Measurements from ENCODE around the gene CAMK2B. TPM values are rescaled to one million over a fixed set of nuclear protein-coding genes. Genes with fewer than 3 reads are reported as not detected.

Gene CAMK2B
- total RNA-seq, 1 experiment from 2014 or later, result 0.34 TPM

DNA sequence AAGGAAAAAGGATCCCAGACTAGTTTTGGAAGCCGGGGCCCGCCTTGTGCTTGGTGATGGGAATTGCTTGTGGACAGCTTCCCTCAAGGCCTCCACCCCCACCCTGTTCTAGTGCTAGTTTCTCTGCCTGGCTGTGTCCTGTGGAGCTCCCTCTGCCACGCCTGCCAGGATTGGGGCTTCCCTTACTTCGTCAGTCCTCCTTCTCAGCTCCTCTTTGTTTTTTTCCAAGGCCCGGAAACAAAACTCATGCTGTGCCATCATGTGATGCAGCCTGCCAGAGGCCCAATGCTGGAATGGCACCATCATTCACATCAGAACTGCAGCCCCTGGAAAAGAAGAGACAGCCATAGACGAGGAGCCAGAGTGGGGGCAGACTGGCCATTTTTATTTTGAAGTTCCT, 113.4 kb downstream of the CAMK2B start:
- no peak for ATAC-seq
- Histone ChIP-seq H3K79me2 (ENCODE audit: insufficient read depth, low read length) (no peaks in the 10 kb centered on the region; the same call in 1 of the 2 replicates), H3K4me1 (ENCODE audit: control insufficient read depth in 1 of 2, insufficient read depth in 2 of 2, low read length in 2 of 2) (no peaks in the 10 kb centered on the region), H3K36me3 (ENCODE audit: control insufficient read depth in 1 of 2, insufficient read depth in 2 of 2, low read length in 2 of 2) (peaks cover 40 to 41% of the 10 kb centered on the region in 2 experiments), H3K27me3 (ENCODE audit: insufficient read depth, low read length) (no peaks in the 10 kb centered on the region), H4K20me1 (ENCODE audit: insufficient read depth) (no peaks in the 10 kb centered on the region), H3K4me2 (ENCODE audit: low read length) (no peak overlapping the region), H3K9ac (ENCODE audit: low read length) (no peak overlapping the region), H2AFZ (ENCODE audit: low read depth, low read length, poor library complexity, severe bottlenecking) (no peak overlapping the region), H3K9me2 (ENCODE audit: insufficient read depth) (no peaks in the 10 kb centered on the region), H3K4me3 (replicated peaks in 1 of 2; ENCODE audit: low read depth in 1 of 2, low read length in 2 of 2) (no peak overlapping the region), H3K9me3 (ENCODE audit: control insufficient read depth in 1 of 2, insufficient read depth in 1 of 2, low read depth in 1 of 2, low read length in 2 of 2) (no peaks in the 10 kb centered on the region), H3K27ac (ENCODE audit: low read depth, low read length) (no peak overlapping the region)
- RAD21 ChIA-PET (ENCODE audit: low non-redundant PET in 1 of 2, low total read pairs in 2 of 2, uncharacterized antibody in 2 of 2, unreplicated experiment in 2 of 2), result no interaction called here
- BruUV-seq (replicated peaks), result no TSS peak
- POLR2A ChIA-PET, result no interaction called here
- CTCF ChIA-PET, result no interaction called here
- intact Hi-C loops (cut with micrococcal nuclease), result no loop called here
- DNase-seq (ENCODE audit: low read depth, low spot score), result no peak
- TF ChIP-seq CEBPB (IDR thresholded peaks at IDR 0.05; ENCODE audit: low read depth), result no peak
- no peak for TF ChIP-seq TCF7L2 (IDR thresholded peaks at IDR 0.05; ENCODE audit: borderline replicate concordance, extremely low read depth, insufficient read depth, insufficient read length)
- TF ChIP-seq, protein P1, sequence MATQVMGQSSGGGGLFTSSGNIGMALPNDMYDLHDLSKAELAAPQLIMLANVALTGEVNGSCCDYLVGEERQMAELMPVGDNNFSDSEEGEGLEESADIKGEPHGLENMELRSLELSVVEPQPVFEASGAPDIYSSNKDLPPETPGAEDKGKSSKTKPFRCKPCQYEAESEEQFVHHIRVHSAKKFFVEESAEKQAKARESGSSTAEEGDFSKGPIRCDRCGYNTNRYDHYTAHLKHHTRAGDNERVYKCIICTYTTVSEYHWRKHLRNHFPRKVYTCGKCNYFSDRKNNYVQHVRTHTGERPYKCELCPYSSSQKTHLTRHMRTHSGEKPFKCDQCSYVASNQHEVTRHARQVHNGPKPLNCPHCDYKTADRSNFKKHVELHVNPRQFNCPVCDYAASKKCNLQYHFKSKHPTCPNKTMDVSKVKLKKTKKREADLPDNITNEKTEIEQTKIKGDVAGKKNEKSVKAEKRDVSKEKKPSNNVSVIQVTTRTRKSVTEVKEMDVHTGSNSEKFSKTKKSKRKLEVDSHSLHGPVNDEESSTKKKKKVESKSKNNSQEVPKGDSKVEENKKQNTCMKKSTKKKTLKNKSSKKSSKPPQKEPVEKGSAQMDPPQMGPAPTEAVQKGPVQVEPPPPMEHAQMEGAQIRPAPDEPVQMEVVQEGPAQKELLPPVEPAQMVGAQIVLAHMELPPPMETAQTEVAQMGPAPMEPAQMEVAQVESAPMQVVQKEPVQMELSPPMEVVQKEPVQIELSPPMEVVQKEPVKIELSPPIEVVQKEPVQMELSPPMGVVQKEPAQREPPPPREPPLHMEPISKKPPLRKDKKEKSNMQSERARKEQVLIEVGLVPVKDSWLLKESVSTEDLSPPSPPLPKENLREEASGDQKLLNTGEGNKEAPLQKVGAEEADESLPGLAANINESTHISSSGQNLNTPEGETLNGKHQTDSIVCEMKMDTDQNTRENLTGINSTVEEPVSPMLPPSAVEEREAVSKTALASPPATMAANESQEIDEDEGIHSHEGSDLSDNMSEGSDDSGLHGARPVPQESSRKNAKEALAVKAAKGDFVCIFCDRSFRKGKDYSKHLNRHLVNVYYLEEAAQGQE (IDR thresholded peaks at IDR 0.05; ENCODE audit: low read depth), result no peak
- no peak for TF ChIP-seq CBX3 (IDR thresholded peaks at IDR 0.05; ENCODE audit: low read depth)

DNA sequence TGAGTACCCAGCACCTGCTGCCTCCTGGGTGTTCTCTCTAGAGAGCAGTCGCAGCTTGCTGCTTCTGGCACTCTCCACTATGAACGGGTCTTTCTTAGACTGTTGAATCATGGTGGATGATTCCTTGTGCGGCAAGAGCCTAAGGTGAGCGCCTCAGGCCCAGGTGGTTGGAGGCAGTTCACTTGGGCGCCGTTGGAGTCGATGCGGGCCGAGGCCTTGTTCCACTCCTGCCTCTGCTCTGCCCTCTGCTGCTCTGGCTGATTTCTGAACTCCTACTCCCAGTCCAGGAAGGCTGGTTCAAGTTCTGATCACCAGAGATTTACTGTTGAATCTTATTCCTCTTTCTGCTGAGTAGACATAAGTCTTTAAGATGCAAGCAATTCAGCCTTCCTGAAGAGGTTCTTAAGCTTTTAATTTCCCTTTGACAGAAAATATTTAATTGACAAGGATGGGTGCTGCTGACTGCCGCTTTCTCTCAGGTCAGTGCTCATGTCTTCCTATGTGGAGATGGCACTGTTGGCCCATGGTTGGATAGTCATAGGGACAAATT, 114.2 kb downstream of the CAMK2B start:
- TF ChIP-seq, protein P2, sequence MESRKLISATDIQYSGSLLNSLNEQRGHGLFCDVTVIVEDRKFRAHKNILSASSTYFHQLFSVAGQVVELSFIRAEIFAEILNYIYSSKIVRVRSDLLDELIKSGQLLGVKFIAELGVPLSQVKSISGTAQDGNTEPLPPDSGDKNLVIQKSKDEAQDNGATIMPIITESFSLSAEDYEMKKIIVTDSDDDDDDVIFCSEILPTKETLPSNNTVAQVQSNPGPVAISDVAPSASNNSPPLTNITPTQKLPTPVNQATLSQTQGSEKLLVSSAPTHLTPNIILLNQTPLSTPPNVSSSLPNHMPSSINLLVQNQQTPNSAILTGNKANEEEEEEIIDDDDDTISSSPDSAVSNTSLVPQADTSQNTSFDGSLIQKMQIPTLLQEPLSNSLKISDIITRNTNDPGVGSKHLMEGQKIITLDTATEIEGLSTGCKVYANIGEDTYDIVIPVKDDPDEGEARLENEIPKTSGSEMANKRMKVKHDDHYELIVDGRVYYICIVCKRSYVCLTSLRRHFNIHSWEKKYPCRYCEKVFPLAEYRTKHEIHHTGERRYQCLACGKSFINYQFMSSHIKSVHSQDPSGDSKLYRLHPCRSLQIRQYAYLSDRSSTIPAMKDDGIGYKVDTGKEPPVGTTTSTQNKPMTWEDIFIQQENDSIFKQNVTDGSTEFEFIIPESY (IDR thresholded peaks at IDR 0.05; ENCODE audit: extremely low read depth, insufficient replicate concordance, low read length), result no peak
- no peak for TF ChIP-seq EZH2 (IDR thresholded peaks at IDR 0.05)
- no peak for TF ChIP-seq CBX3 (IDR thresholded peaks at IDR 0.05; ENCODE audit: low read depth)
- no peak for TF ChIP-seq YY1 (IDR thresholded peaks at IDR 0.05; ENCODE audit: extremely low read depth, insufficient replicate concordance, low read depth, low read length)
- TF ChIP-seq FOSL1 (IDR thresholded peaks at IDR 0.05; ENCODE audit: low read depth), result no peak
- no peak for TF ChIP-seq EGR1 (IDR thresholded peaks at IDR 0.05; ENCODE audit: low read depth)
- Histone ChIP-seq H3K4me1 (ENCODE audit: control insufficient read depth in 1 of 2, insufficient read depth in 2 of 2, low read length in 2 of 2) (no peaks in the 10 kb centered on the region), H3K4me2 (ENCODE audit: low read length) (no peak overlapping the region), H4K20me1 (ENCODE audit: insufficient read depth) (no peaks in the 10 kb centered on the region), H3K27ac (ENCODE audit: low read depth, low read length) (no peak overlapping the region), H3K4me3 (replicated peaks in 1 of 2; ENCODE audit: low read depth in 1 of 2, low read length in 2 of 2) (no peak overlapping the region), H2AFZ (ENCODE audit: low read depth, low read length, poor library complexity, severe bottlenecking) (no peak overlapping the region), H3K9me2 (ENCODE audit: insufficient read depth) (no peaks in the 10 kb centered on the region), H3K27me3 (ENCODE audit: insufficient read depth, low read length) (no peaks in the 10 kb centered on the region), H3K9me3 (ENCODE audit: control insufficient read depth in 1 of 2, insufficient read depth in 1 of 2, low read depth in 1 of 2, low read length in 2 of 2) (no peaks in the 10 kb centered on the region), H3K79me2 (ENCODE audit: insufficient read depth, low read length) (peaks cover 3% of the 10 kb centered on the region; the same call in 1 of the 2 replicates), H3K36me3 (ENCODE audit: control insufficient read depth in 1 of 2, insufficient read depth in 2 of 2, low read length in 2 of 2) (peaks cover 45 to 46% of the 10 kb centered on the region in 2 experiments), H3K9ac (ENCODE audit: low read length) (no peak overlapping the region)
- RAD21 ChIA-PET (ENCODE audit: low non-redundant PET in 1 of 2, low total read pairs in 2 of 2, uncharacterized antibody in 2 of 2, unreplicated experiment in 2 of 2), result no interaction called here
- BruUV-seq (replicated peaks), result no TSS peak
- DNase-seq (ENCODE audit: low read depth, low spot score) (no peak), ATAC-seq (no peak)
- intact Hi-C loops (cut with micrococcal nuclease), result no loop called here
- CTCF ChIA-PET, result no interaction called here
- POLR2A ChIA-PET, result no interaction called here
